Activated CD4-positive, CD25-positive, alpha-beta regulatory T cell treated with anti-CD3 and anti-CD28 coated beads, Interleukin-2, amount 50 U/mL, for 24 hours (primary cell): ENCODE results near the gene AIRE.

ENCODE experiments used
- ATAC-seq, 2 donors: fragments of 150-1000 bp; cut with Tn5 transposase; one replicate each; pipeline ENCODE4 v1.10.0; 2021; ENCODE audit warnings: mild to moderate bottlenecking in 1 of 2, moderate library complexity in 1 of 2

AIRE gene

DNA sequence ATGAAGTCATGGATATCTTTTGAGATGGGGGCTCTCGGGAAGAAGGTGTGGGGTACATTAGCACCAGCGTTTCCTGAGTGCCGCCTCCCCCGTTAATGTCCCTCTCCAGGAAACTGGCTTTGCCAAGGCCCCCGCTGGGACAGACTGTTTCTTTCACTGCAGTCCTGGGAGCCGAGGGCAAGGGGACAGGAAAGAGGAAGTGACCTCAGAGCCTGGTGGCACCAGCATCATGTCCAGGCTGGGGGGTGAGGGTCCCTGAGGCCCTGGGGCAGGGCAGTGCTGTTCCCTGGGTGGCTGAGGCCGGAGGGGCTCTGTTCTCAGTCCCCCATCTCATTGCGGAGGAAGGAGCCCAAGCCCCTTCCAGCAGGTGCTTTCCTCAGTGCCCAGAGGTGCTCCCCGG, 20.0 kb downstream of the AIRE start:
- ATAC-seq, result no peak

DNA sequence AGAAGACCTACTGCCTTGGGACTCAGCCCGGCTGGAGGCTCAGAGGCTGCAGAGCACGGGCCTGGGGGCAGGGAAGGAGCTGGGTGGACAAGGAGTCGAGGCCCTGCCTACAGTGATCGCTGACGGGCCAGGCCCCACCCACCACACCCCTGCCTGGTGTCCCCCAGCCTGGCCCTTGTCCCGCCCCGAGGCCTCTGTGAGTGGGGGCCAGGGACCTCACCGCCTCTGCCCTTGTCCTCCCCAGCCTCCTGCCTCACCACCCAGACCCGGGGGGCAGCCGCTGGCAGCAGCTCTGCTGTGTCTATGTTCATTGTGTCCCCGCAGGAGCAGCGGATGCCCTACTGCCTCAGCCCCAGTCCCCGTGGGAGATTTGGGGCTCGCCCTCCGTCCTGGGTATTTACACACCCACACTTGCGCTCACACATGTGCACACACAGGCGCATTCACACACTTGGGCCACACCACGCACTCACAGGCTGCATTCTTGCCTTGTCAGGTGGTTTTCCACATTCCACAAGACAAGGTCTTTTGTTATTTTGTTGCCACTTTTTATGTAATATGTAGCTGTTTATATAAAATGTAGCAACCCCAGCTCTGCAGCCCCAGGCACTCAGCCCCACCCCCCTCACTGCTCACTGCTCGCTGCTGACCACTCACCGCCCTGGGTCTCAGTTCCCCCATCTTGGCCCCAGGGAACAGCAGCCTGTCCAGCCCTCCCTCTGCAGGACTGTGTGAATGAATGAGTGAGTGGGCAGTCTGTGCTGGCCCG, 21.4 kb downstream of the AIRE start:
- no peak for ATAC-seq

DNA sequence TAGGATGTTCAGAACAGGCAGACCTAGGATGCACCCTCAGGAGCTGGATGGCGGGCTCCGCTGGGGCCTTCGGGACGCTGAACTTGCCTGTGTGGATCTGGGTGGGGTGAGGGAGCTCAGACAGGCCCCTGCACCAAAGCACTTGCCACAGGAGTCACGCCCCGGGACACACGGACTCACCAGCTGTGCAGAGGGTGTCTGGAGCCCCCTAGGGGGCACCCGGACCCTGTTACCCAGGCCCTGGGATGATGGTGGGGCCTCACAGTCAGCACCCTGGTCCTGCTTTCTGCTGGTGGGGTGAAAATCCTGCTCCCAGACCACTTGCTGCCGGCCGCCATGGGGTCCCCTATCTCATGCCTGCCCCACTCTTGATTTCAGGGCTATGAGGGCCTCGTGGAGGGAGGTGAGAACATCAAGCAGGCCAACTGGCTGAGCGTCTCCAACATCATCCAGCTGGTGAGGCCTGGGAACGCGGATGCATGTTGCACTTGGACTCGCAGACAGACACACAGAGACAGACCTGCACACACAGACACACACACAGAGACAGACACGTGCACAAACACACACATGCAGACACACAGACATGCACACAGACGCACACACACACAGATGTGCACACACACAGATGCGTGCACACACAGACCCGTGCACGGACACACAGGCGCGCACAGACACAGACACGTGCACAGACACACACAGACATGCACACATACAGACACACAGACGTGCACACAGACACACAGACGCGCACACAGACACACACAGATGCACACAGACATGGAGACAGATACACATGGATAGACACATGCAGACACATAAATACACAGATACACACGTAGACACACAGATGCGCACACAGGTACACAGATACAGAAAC, 25.2 kb downstream of the AIRE start:
- ATAC-seq, result no peak

DNA sequence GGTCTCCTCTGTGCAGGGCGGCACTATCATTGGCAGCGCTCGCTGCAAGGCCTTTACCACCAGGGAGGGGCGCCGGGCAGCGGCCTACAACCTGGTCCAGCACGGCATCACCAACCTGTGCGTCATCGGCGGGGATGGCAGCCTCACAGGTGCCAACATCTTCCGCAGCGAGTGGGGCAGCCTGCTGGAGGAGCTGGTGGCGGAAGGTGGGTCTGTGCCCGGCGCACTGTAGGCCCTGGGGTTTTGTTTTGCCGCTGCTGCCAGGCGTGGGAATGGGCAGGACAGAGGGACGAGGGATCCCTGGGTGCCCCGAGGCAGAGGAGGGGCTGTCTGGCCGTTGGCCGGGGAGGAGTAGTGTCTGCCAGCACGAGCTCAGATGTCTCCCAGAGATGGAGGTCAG, 26.4 kb downstream of the AIRE start:
- no peak for ATAC-seq

GRCh38 chr21:44312716-44313115, 27.0 kb downstream of the AIRE start:
- ATAC-seq, result no peak

- no peak for ATAC-seq
Observed at GRCh38 chr21:44313451-44313850, 27.8 kb downstream of the AIRE start.

- ATAC-seq, result no peak
Observed at GRCh38 chr21:44314128-44314527, 28.5 kb downstream of the AIRE start.

DNA sequence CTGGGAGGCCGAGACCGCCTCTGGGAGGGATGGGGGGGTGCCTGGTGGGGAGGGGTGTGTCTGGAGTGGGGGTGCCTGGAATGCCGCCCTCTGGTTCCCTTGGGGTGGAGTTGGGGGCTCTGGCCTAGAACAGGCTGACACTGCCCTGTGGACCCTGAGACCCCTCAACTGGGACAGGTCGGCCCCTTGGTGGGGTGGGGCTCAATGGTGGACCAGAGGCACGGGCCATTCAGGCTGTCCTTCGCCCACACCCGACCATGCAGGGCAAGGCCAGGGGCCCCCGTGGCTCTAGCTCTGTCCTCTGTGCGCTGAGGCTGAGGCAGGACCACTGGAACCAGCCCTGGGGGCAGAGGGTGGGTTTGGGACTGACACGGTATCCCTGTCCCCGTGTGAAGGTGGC, 28.9 kb downstream of the AIRE start:
- ATAC-seq, result no peak

DNA sequence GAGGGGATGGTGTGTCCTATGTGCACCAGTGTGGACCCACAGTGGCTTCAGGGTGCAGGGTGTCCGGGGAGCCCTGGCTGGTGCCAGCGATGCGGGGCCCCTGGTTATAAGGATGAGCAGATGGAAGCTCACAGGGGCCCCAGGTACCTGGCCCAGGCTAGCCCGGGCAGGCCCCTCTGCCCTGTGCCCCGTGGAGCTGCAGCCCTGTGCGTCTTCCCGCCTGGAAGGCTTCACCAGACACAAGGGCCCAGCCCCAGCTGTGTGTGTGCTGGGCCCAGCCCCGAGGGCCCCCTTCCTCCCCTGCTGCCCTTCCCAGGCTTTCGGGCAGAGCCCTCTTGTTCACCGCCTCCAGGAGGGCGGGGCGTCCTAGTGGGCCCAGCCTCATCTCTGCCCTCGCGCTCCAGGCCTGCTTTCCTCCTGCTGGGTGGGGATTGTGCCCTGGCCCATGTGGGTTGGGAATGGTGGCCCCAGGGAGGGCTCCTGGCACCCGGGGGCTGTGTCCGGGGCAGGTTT, 30.1 kb downstream of the AIRE start:
- no peak for ATAC-seq

- no peak for ATAC-seq
Observed at GRCh38 chr21:44316277-44316900, 30.7 kb downstream of the AIRE start.

- no peak for ATAC-seq
Observed at GRCh38 chr21:44317241-44317782, 31.6 kb downstream of the AIRE start.

GRCh38 chr21:44317871-44318270, 32.2 kb downstream of the AIRE start:
- no peak for ATAC-seq

DNA sequence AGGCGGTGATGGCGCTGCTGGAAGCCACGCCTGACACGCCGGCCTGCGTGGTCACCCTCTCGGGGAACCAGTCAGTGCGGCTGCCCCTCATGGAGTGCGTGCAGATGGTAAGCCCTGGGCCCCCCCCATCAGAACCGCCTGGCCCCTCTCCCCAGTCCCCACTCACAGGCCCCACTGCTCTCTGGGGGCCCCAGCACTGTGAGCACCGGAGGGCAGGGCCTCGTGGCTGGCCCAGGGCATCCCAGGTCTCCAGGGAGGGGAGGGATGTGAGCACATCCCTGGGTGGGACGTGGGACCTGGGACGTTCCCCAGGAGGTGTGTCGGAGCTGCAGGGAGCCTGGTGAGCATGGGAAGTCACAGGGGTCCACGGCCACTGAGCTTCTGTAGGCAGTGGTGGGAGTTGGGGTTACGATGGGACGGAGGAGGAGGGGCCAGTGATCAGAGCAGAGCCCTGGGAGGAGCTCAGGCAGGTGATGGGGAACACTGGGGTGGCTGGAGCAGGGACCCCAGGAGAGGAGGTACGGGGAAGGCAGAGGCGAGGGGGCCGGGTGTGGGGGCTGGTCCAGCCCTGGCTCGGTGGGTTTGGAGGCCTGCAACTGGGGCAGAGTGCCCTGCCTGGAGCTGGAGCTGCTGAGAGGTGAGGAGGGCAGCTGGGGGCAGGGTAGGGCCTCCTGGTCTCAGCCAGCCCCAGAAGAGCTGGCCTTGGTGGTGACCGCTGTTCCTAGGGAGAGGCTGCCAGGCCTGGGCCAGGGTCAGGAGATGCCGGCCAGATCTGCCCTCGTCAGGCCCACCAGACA, 33.0 kb downstream of the AIRE start:
- no peak for ATAC-seq

DNA sequence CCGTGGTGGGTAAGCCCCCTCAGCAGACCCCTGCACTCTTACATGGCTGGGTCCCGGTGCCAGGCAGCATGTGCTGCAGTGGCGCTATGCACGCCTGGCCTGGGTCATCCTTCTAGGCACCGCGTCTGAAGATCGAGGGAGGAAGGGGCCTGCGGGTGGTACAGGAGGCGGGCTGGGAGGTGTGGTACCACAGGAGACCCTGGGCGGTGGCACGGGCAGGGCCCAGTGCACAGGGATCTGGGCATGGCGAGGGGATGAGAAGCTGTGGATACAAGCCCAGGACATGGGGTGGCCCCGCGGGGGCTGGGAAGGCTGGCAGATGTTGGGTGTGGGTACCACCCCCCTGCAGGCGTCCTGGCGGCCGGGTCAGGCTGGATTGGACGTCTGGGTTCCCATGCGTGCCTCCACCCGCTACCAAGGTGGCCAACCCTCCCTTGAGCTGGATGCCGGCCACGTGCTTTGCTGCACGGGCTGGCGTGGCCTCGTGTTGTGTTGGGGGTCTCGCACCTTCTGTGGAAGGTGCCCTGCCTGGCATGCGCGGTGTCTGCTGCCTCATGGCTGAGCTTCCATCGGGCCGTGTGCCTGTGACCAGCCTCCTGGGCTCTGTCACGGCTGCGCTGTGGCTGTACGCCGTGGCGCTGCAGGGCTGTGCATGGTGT, 33.9 kb downstream of the AIRE start:
- ATAC-seq, result no peak

- ATAC-seq, result no peak
Observed at GRCh38 chr21:44320847-44321246, 35.2 kb downstream of the AIRE start.

DNA sequence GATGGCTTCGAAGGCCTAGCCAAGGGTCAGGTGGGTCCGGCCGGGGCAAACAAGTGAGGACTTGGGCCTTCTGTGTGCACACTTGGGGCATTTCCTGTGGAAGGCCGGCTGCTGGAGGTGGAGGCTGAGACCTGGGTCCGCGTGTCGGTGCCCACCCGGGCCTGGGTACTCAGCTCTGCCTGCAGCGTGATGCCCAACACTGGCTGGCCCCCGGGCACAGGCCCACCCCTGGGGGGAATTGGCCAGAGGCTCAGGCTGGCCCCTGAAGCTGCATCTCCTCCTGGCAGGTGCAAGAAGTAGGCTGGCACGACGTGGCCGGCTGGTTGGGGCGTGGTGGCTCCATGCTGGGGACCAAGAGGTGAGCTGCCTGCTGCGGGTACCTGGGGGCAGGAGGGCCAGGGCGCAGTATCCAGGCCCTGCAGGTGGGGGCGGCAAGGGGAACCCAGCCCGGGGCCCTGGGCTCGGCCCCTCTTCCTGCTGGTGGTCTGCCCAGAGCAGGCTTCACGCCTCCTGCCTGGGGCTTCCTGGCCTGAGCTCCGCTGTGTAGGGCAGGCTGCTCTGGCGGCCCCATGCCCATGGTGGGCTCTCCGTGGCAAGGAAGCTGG, 36.3 kb downstream of the AIRE start:
- no peak for ATAC-seq

- ATAC-seq, result no peak
Observed at GRCh38 chr21:44322621-44323325, 37.1 kb downstream of the AIRE start.

- ATAC-seq, result no peak
Observed at GRCh38 chr21:44323591-44323990, 37.9 kb downstream of the AIRE start.

DNA sequence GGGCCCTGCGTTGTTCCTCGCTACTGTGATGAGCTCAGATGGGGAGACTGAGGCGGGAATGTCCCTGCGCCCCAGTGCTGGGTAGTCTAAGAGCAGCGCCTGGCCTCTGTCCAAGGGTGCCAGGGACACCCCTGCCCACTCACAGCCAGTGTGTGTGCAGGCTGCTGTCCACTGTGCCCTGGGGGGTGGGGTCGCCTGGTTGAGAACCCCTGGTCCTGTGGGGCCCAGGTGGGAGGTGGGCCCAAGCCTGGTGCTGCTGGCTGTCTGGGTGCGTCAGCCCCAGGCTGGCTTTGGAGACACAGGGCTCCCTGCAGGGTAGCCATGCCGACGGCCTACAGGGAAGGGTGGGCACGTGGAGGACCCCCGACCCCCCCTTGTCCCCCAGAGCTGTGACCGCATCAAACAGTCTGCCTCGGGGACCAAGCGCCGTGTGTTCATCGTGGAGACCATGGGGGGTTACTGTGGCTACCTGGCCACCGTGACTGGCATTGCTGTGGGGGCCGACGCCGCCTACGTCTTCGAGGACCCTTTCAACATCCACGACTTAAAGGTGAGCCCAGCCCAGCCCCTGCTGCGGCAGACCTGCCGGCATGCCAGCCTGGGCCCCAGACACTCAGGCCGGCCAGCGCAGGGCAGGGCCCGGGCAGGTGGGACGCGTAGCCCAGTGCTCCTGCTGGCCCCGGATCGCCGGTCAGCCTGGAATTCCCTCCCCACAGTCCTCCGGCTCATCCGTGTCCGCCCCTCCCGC, 38.6 kb downstream of the AIRE start:
- no peak for ATAC-seq

- ATAC-seq, result no peak
Observed at GRCh38 chr21:44324854-44325107, 39.1 kb downstream of the AIRE start.
